Neural cell (in vitro differentiated cells): Measurements from ENCODE around the gene RBM43.

Experiments used
- CTCF ChIP-seq: fragments of 450-650 bp; IDR thresholded peaks from 2 replicates; pipeline ENCODE4 v1.5.1; 2014; ENCODE audit warnings: antibody characterized with exemption, mild to moderate bottlenecking, moderate library complexity; ENCODE audit not compliant: poor library complexity, severe bottlenecking
- EZH2 ChIP-seq: fragments of 200-600, 300-800 bp; shearing (Covaris generic), sonication (generic); IDR thresholded peaks from 2 replicates; pipeline ENCODE4 v1.6.1; 2014; ENCODE audit warnings: antibody characterized with exemption, low read length, borderline replicate concordance, mild to moderate bottlenecking; ENCODE audit not compliant: insufficient read depth, poor library complexity, severe bottlenecking

GRCh38 chr2:151299920-151300539, 38.4 kb upstream of the RBM43 start:
- no peak for TF ChIP-seq CTCF
- no peak for TF ChIP-seq EZH2
